Measurements from ENCODE around the gene NCAPH2.

Gene NCAPH2

DNA sequence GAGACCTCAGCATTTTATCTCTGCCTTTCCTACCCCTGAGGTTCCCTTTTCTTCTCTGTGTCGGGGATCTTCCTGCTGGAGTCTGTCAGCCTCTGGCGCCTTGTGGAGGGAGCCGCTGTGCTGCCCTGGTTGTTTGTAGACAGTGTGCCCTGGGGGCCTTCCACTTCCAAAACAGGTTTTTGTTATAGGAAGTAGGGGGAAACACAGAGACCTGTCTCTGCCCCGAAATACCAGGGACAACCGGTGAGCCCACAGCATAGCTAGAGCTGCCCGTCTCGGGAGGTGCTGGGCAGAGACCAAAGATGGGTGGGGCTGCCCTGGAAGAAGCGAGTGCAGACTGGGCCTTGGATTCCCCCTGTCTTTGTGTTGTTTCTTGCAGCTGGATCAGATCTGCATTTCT, 8.0 kb downstream of the NCAPH2 start (continued):
- TF ChIP-seq ZNF521 (tag by site-specific recombination; IDR thresholded peaks at IDR 0.05) (no peak), ZNF791 (tag by site-specific recombination; IDR thresholded peaks at IDR 0.05) (no peak), KLF7 (tag by site-specific recombination; IDR thresholded peaks at IDR 0.05; ENCODE audit: borderline replicate concordance) (no peak), ZNF211 (tag by site-specific recombination; IDR thresholded peaks at IDR 0.05; ENCODE audit: low read depth) (no peak), ZNF157 (tag by site-specific recombination; IDR thresholded peaks at IDR 0.05) (no peak), ZNF76 (tag by site-specific recombination; IDR thresholded peaks at IDR 0.05; ENCODE audit: borderline replicate concordance, low read depth) (no peak), ZNF335 (tag by site-specific recombination; conservative IDR thresholded peaks at IDR 0.05) (no peak)

DNA sequence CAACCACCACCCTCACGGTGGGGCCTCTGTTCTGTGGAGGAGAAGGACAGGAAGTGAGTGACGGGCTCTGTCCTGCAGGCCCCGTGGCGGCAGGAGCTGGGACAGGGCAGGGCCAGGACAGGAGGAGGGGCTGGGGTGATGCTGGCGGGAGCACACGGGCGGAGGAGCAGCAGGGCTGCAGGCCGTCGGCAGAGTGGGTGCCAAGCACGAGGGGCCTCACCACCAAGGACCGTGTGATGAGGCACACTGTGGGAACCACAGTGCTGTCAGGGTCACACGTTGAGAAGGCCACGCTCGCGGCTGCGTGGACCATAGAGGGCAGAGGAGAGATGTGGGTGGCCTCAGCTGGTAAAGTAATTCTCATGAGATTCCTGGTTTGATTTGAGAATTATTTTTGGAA, 8.9 kb downstream of the NCAPH2 start:
- POLR2A ChIA-PET, result interaction anchor here (1.0 to 3.2 kb wide), 2 partner anchors 8 to 9 kb away, joined by 5 to 12 read pairs; partner anchors contain the start of genes LMF2, NCAPH2 and SCO2
- no peaks in the 10 kb centered on the region for H3K9me3 ChIP-seq (ENCODE audit: control insufficient read depth, insufficient read depth, low read depth, low read length)
- H3K27ac ChIP-seq (ENCODE audit: extremely low read depth, low read depth, low read length), result no peak overlapping the region
- TF ChIP-seq GLIS1 (tag by site-specific recombination; IDR thresholded peaks at IDR 0.05), result no peak
- no peaks in the 10 kb centered on the region for H3K4me1 ChIP-seq (ENCODE audit: control insufficient read depth, insufficient read depth, low read length)
- CTCF ChIA-PET, result interaction anchor here (1.9 kb wide), 1 partner anchor 9 kb away, joined by 13 read pairs; the partner anchor contains the start of gene SCO2
- no peak overlapping the region for H3K4me3 ChIP-seq (ENCODE audit: low read depth, low read length)
- H3K36me3 ChIP-seq (ENCODE audit: control insufficient read depth in 2 of 2, insufficient read depth in 1 of 2, low read length in 2 of 2), result peaks cover 6 to 78% of the 10 kb centered on the region in 2 experiments; a peak in 2 of 3 replicates

DNA sequence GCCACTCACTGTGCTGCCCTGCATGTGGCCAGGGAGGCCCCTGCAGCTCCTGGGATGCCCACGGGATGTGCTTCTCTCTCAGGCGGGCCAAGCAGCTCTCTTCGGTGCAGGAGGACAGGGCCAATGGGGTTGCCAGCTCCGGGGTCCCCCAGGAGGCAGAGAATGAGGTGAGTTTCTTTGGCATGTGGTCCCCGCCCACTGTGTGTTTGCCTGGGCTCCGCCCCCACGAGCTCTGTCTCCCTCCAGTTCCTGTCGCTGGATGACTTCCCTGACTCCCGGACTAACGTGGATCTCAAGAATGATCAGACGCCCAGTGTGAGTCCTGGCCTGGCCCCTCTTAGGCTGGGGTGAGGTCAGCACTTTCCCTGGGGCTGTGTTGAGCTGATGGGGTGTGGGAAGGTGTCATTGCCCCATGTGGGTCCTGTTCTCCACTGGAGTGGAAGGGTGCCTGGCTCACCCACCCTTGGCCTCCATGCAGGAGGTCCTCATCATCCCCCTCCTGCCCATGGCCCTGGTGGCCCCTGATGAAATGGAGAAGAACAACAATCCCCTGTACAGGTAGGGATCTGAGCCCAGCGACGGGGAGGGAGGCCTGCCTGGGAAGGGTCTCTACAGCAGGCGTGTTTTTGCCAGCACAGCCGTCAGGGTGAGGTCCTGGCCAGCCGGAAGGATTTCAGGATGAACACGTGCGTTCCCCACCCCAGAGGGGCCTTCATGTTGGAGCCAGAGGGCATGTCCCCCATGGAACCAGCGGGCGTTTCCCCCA, 9.7 kb downstream of the NCAPH2 start:
- peak; percentile 57; the same call in 1 of the 2 replicates for TF ChIP-seq EGR2 (tag by site-specific recombination; IDR thresholded peaks at IDR 0.05; ENCODE audit: low read depth)
- TF ChIP-seq MZF1 (tag by site-specific recombination; IDR thresholded peaks at IDR 0.05; ENCODE audit: borderline replicate concordance), result no peak
- TF ChIP-seq ZNF501 (tag by site-specific recombination; IDR thresholded peaks at IDR 0.05), result no peak
- TF ChIP-seq, protein P1, sequence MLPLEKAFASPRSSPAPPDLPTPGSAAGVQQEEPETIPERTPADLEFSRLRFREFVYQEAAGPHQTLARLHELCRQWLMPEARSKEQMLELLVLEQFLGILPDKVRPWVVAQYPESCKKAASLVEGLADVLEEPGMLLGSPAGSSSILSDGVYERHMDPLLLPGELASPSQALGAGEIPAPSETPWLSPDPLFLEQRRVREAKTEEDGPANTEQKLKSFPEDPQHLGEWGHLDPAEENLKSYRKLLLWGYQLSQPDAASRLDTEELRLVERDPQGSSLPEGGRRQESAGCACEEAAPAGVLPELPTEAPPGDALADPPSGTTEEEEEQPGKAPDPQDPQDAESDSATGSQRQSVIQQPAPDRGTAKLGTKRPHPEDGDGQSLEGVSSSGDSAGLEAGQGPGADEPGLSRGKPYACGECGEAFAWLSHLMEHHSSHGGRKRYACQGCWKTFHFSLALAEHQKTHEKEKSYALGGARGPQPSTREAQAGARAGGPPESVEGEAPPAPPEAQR (tag by site-specific recombination; IDR thresholded peaks at IDR 0.05), result no peak
- TF ChIP-seq ZNF747 (tag by site-specific recombination; IDR thresholded peaks at IDR 0.05), result no peak
- peak; percentile 42 for TF ChIP-seq ZFHX2 (tag by site-specific recombination; conservative IDR thresholded peaks at IDR 0.05)
- TF ChIP-seq GLIS1 (tag by site-specific recombination; IDR thresholded peaks at IDR 0.05), result peak; percentile 66; the same call in 1 of the 2 replicates
- TF ChIP-seq ZNF248 (tag by site-specific recombination; IDR thresholded peaks at IDR 0.05), result no peak
- no peak for TF ChIP-seq ZNF624 (tag by site-specific recombination; IDR thresholded peaks at IDR 0.05)
- TF ChIP-seq ZNF114 (tag by site-specific recombination; IDR thresholded peaks at IDR 0.05), result no peak
- peak; percentile 52; the same call in 1 of the 2 replicates for TF ChIP-seq ZIC2 (tag by site-specific recombination; IDR thresholded peaks at IDR 0.05)
- ChIA-PET CTCF (interaction anchor here (0.7 to 1.9 kb wide), 2 partner anchors 8 to 11 kb away, joined by 3 to 13 read pairs; partner anchors contain the start of gene SCO2), POLR2A (interaction anchor here (1.0 to 3.2 kb wide), 2 partner anchors 8 to 9 kb away, joined by 5 to 12 read pairs; partner anchors contain the start of genes LMF2, NCAPH2 and SCO2)
- Histone ChIP-seq H3K9me3 (ENCODE audit: control insufficient read depth, insufficient read depth, low read depth, low read length) (no peaks in the 10 kb centered on the region), H3K36me3 (ENCODE audit: control insufficient read depth in 2 of 2, insufficient read depth in 1 of 2, low read length in 2 of 2) (peaks cover 2 to 78% of the 10 kb centered on the region in 2 experiments; a peak in 2 of 3 replicates), H3K4me1 (ENCODE audit: control insufficient read depth, insufficient read depth, low read length) (no peaks in the 10 kb centered on the region), H3K4me3 (ENCODE audit: low read depth, low read length) (no peak overlapping the region), H3K27ac (ENCODE audit: extremely low read depth, low read depth, low read length) (no peak overlapping the region)

DNA sequence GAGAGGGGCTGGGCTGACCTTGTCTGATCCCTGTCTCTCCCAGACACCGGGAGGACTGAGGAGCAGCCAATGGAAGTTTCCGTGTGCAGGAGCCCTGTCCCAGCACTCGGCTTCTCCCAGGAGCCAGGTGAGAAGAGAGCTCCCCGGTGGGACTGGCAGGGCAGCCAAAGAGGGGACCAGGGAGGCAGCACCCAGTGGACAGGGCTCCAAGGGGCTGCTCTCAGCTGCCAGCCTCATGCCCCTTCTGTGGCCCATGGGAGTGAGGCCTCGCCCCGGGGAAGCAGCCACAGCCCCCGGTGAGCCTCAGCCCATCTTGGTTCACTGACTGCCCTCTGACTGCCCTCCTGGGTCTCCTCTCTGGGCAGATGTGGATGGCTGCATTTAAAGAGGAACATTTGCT, 10.6 kb downstream of the NCAPH2 start:
- H3K4me3 ChIP-seq (ENCODE audit: low read depth, low read length), result no peak overlapping the region
- TF ChIP-seq ZNF548 (tag by site-specific recombination; IDR thresholded peaks at IDR 0.05) (no peak), ZNF10 (tag by site-specific recombination; IDR thresholded peaks at IDR 0.05) (no peak), ZNF426 (tag by site-specific recombination; IDR thresholded peaks at IDR 0.05) (no peak), ZNF37A (tag by site-specific recombination; IDR thresholded peaks at IDR 0.05) (no peak), IKZF3 (tag by site-specific recombination; IDR thresholded peaks at IDR 0.05) (no peak), ZNF777 (tag by site-specific recombination; IDR thresholded peaks at IDR 0.05; ENCODE audit: borderline replicate concordance) (no peak), ZNF596 (tag by site-specific recombination; IDR thresholded peaks at IDR 0.05) (no peak), ZNF114 (tag by site-specific recombination; IDR thresholded peaks at IDR 0.05) (no peak), ZNF132 (tag by site-specific recombination; IDR thresholded peaks at IDR 0.05; ENCODE audit: borderline replicate concordance) (no peak)
- TF ChIP-seq, protein P2, sequence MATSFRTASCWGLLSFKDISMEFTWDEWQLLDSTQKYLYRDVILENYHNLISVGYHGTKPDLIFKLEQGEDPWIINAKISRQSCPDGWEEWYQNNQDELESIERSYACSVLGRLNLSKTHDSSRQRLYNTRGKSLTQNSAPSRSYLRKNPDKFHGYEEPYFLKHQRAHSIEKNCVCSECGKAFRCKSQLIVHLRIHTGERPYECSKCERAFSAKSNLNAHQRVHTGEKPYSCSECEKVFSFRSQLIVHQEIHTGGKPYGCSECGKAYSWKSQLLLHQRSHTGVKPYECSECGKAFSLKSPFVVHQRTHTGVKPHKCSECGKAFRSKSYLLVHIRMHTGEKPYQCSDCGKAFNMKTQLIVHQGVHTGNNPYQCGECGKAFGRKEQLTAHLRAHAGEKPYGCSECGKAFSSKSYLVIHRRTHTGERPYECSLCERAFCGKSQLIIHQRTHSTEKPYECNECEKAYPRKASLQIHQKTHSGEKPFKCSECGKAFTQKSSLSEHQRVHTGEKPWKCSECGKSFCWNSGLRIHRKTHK (tag by site-specific recombination; IDR thresholded peaks at IDR 0.05), result no peak
- no peaks in the 10 kb centered on the region for H3K4me1 ChIP-seq (ENCODE audit: control insufficient read depth, insufficient read depth, low read length)
- POLR2A ChIA-PET, result interaction anchor here (3.2 kb wide), 1 partner anchor 10 kb away, joined by 12 read pairs; the partner anchor contains the start of genes LMF2 and NCAPH2
- H3K36me3 ChIP-seq (ENCODE audit: control insufficient read depth in 2 of 2, insufficient read depth in 1 of 2, low read length in 2 of 2), result peaks cover 0 to 82% of the 10 kb centered on the region in 2 experiments; a peak in 2 of 3 replicates
- H3K9me3 ChIP-seq (ENCODE audit: control insufficient read depth, insufficient read depth, low read depth, low read length), result no peaks in the 10 kb centered on the region
- CTCF ChIA-PET, result interaction anchor here (0.7 to 1.4 kb wide), 2 partner anchors 12 to 44 kb away, joined by 3 read pairs; partner anchors contain the start of gene SYCE3
- H3K27ac ChIP-seq (ENCODE audit: extremely low read depth, low read depth, low read length), result no peak overlapping the region
